Posterior vena cava (tissue), 2 donors: ENCODE measurements around the gene TCP11X1. TPM values are rescaled to one million over a fixed set of nuclear protein-coding genes. Genes with fewer than 3 reads are reported as not detected.
"Not testable (repeated sequence)": the region's sequence is repeated elsewhere in the genome, so short reads cannot be mapped to it uniquely, and the experiment has no call there.

Experiments
- DNase-seq: peaks from one replicate; pipeline ENCODE4 v3.0.0-alpha.2; 2020; ENCODE audit warnings: low spot score
- intact Hi-C, 2 donors: fragments of 100-400 bp; cut with DNase I; formaldehyde crosslinking; loops; one replicate each; pipeline versions ENCODE4 v1.14.1 to v1.14.2; 2022 to 2023
- long read RNA-seq, 2 donors: library from polyadenylated mRNA; unstranded; transcript quantifications; one replicate each; pipeline ENCODE4 v2.0.0, GENCODE V29; 2020 to 2021
- total RNA-seq, 2 donors: library from RNA; stranded (reverse); fragmentation: NEBNext Ultra II Directional; extraction: Animal tissue kit (Norgen Biotek cat#: 25700); gene quantifications; one replicate each; pipeline ENCODE4 v1.2.1, GENCODE V29; 2021
- donor health status: DM: yes; HTN: yes; CAD: no.
- donor health status: DM: yes; HTN: yes; CAD: no.

Gene TCP11X1
- total RNA-seq: not detected
- long read RNA-seq, donor 1: 0 reads
- long read RNA-seq, donor 2: 0 reads

- DNase-seq, intact Hi-C loops: not testable (repeated sequence)
Observed at GRCh38 chrX:102214986-102215385, at the start of gene TCP11X1. Gene TCP11X1, plus strand, starts transcription at chrX:102215301.

- no peak for DNase-seq
- intact Hi-C loops: no loop called here
Observed at GRCh38 chrX:102185967-102186720, 29.0 kb upstream of the TCP11X1 start.

GRCh38 chrX:102207940-102208339, 7.2 kb upstream of the TCP11X1 start:
- DNase-seq, intact Hi-C loops: not testable (repeated sequence)

GRCh38 chrX:102216497-102216896, 1.4 kb downstream of the TCP11X1 start:
- intact Hi-C loops, DNase-seq: not testable (repeated sequence)

GRCh38 chrX:102235678-102236077, 20.6 kb downstream of the TCP11X1 start:
- intact Hi-C loops: not testable (repeated sequence)
- peak; percentile 8 for DNase-seq

GRCh38 chrX:102240265-102240664, 25.2 kb downstream of the TCP11X1 start:
- intact Hi-C loops: not testable (repeated sequence)
- DNase-seq: peak; percentile 24

- not testable (repeated sequence) for DNase-seq
Observed at GRCh38 chrX:102246893-102247292, 31.8 kb downstream of the TCP11X1 start, which contains the start of gene NXF2. Gene NXF2, plus strand, starts transcription at chrX:102247167. Its CDS starts 59,912 bp downstream, at chrX:102307079.

GRCh38 chrX:102272231-102272630, 57.1 kb downstream of the TCP11X1 start:
- DNase-seq, intact Hi-C loops: not testable (repeated sequence)

More at GRCh38 chrX:102246893-102247292, 31.8 kb downstream of the TCP11X1 start, which contains the start of gene NXF2:
- intact Hi-C loops: not testable (repeated sequence)

Other genes with a start within 250 kb of the TCP11X1 start
- 10 to 100 TPM in 1 of 2 donors, 1 to 10 TPM in 1; 8.7 to 10.1 TPM for gene TCEAL2, start 89.6 kb upstream of the TCP11X1 start, total RNA-seq
- not detected for gene TCEAL6, start 72.8 kb upstream of the TCP11X1 start, total RNA-seq
- 1 to 10 TPM; 3.0 TPM for gene BEX5, start 59.3 kb upstream of the TCP11X1 start, total RNA-seq
- not detected for gene NXF2, start 31.9 kb downstream of the TCP11X1 start, total RNA-seq
- not detected for gene NXF2B, start 224.7 kb downstream of the TCP11X1 start, total RNA-seq